GM19463 (cell line): Measurements from ENCODE around the gene ATP10D.

Experiments used
- ATAC-seq: cut with Tn5 transposase; IDR thresholded peaks from one replicate; pipeline ENCODE4 v1.9.1; 2021; ENCODE audit warnings: mild to moderate bottlenecking, moderate library complexity; ENCODE audit not compliant: unreplicated experiment

The ATP10D gene

GRCh38 chr4:47485047-47485692, at the start of gene ATP10D:
Gene ATP10D (plus strand): TSS chr4:47485275. CDS start chr4:47512541, 27,266 bp downstream.
- ATAC-seq, result peak; percentile 97

DNA sequence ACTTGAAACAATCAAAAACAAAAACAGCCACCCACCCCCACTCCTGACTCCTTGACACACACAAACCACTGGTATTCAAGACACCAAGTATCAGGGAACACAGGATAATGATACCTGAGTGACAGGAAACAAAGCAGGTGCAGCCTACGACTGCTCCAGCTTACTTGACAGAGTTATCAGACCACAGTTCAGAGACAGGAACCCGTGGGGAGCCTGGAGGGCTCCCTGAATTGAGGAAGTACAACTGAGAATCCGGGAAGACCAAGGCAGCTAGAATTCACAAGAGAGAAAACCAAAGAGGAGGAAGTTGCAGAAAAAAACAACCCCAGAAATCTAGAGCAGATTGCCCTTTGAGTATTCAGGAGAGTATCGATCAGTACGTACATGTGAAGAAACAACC, 42.1 kb upstream of the ATP10D start:
- ATAC-seq, result peak; percentile 86

- ATAC-seq, result no peak
Measured at GRCh38 chr4:47444031-47444430, 41.0 kb upstream of the ATP10D start.

GRCh38 chr4:47451657-47452056, 33.4 kb upstream of the ATP10D start:
- no peak for ATAC-seq

DNA sequence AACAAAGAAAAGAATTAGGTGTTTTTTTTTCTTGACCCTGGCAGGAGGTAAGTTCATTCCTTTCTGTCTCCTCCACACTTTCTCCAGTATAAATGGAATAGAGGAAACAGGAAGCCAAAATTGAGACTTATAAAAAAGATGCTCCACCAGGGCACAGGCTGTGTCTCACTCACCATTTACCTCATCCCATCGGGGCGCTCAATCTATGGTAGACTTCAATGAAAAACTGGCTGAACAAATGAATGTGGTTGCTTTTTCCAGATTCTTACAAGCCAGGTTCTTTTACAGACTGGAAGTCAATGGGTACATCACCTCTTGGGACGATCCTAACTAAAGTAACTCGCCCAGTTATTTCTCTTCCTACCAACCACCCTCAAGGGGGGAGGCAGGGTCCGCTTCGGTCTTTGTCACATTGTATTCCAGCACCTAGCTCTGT, 22.3 kb upstream of the ATP10D start:
- peak; percentile 14 for ATAC-seq

- peak; percentile 87 for ATAC-seq
Measured at GRCh38 chr4:47463235-47463956, 21.7 kb upstream of the ATP10D start, which contains the start of gene COMMD8. Gene COMMD8 (minus strand): TSS chr4:47463702. CDS start chr4:47463651, 51 bp downstream.

DNA sequence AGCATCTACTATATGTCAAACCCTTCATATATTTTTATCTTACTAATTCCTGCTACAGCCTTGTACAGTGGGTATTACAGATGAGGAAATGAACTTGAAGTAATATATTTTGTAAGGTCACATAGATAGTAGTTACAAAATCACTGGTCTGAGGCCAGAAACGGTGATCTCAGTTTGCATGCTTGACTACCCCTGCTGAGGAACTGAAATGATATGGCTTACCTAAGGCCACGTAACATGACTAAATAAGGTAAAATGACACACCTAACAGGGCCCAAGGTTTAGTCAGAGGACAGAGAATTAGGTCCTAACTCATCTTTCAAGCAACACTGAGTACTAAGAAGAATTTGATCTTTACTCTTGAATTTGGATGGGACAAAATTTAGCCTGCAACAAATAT, 20.1 kb upstream of the ATP10D start:
- ATAC-seq, result peak; percentile 11

- no peak for ATAC-seq
Measured at GRCh38 chr4:47466056-47466785, 18.9 kb upstream of the ATP10D start.

DNA sequence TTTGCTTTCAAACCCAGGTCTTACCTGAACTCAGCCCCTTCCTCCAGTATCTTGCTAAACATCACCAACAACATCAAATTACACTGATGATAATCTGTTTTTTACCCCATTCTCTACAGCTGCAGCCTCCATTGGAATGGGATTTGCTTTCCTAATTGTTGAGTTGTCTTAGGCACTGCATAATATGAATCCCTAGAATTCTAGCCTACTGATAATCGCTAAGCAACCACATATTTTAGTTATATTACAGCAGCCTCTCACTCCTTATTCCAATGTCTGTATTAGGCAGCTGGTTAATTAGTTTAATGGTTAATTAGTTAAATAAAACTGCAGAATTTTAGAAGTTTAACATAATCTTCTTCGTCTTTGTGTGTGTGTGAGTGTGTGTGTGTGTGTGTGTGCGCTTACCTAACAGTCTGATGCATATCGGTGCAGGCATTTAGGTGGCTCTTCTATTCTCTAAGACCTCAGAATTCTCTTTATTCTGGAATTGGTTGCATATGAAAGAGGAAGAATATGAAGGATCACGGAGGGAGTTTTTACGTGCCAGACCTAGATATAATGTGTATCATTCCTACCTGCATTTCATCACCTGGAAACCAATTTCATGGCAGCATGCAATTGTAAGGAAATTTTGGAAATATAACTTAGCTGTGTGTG, 16.2 kb upstream of the ATP10D start:
- no peak for ATAC-seq

DNA sequence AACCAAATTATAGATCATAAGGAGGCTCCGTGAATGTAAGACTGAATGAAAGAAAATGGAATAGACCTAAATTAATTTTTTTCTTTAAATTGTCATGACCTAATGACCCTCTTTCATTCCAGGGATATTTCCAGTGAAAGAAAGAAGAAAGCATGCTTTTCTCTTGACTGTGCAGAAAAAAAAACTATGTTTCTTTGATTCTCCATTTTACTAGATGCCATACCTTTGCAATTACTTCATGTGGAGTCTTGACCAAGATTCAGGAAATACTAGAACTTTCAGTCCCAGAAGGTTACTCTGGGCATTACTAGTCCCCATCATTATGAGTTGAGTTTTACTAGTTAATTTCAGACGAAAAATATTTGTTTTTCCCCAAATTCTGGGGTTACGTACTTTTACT, 15.1 kb upstream of the ATP10D start:
- ATAC-seq, result no peak

- no peak for ATAC-seq
Measured at GRCh38 chr4:47471064-47471463, 14.0 kb upstream of the ATP10D start.

DNA sequence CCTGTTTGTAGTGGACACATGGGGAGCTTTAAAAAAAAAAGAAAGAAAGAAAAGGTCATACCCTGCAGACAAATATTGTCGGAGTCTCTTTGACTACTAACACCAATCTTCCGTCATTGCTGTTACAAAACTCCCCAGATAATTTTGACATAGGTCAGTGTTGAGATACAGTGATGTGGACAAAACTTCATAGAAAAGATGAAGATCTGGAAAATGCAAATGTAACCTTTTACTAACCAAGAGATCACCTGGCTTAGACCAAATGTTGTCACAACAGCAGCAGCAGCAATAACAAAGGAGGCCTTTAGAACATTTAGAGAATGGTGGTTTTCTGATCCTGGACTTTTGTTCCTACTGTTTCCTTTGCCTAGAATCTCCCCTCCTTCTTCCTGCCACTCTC, 13.5 kb upstream of the ATP10D start:
- no peak for ATAC-seq

DNA sequence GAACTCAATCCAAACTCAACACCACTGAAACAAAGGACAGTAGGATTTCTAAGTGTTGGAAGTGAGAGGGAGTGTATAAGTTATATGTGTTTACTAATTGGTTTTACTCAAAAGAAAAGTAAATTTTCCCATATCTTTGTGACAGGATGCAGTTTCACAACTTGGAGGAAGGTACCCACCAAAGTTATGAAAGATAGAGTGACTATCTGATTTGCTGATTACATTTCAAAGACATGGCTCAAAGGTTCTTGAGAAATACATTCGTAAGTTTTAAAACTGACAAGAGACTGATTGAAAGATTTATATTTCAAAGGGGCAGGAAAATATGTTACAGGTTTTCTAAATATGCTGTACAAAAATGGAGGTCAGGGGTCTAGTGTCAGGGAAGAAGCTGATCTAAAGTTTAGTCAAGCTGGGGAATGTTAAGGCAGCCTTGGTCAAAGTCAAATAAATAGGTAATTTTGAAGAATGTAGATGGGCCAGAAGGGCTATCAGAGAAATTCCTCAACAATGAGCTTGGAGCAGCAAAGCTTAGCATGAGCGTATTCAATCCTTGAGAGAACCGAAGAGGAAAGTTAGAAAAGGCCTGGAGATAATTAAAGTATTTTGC, 11.8 kb upstream of the ATP10D start:
- no peak for ATAC-seq

DNA sequence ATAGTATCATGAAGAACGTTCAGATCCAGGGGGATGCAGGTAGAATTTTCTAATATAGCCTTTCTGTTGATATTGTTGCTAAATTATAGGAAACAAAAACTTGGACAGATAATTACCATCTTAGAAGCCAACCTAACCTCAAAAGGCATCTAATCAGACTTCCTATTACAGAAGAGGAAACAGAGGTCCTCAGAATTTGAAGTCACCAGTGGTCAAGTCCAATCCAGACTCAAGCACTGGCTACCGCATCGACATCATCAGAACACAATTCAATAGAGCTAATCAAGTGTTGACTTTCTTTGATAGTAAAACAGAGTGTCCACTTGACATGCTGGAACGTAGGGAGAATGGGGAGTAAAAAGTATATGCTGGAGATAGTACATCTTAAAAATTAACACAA, 10.3 kb upstream of the ATP10D start:
- ATAC-seq, result no peak

- ATAC-seq, result no peak
Measured at GRCh38 chr4:47475411-47475810, 9.7 kb upstream of the ATP10D start.

DNA sequence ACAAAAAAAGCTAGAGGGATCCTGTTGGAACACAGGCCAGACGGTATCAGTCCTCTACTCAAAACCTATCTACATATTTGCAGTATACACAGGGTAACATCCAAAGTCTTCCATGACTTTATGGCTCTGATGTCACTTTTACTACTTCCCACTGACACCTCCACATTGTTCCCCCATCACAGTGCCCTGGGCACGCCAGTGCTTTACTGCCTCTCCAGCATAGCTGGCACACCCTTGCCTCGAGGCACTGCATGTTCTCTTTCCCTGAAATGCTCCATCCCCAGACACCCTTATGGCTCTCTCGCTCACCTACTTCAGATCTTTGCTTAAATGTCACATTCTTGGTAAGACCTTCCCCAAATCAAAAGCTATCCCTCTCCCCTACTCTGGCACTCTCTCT, 6.3 kb upstream of the ATP10D start:
- no peak for ATAC-seq

DNA sequence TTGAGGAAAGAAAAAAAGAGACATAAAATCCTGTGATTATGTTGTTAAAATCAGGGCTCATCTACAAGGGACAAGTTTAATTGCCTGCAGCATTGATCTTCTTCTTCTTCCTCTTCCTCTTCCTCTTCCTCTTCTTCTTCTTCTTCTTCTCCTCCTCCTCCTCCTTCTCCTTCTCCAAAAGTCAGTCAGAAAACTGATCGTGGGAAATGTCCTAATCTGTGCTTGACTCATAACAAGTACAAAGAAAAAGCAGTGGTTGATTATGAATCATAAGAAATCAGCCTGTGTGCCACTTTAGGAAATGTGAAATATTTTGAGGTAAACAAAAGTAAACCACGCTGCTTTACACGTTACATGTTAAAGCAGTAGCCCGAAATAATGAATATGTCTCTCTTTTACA, 2.7 kb upstream of the ATP10D start:
- no peak for ATAC-seq

DNA sequence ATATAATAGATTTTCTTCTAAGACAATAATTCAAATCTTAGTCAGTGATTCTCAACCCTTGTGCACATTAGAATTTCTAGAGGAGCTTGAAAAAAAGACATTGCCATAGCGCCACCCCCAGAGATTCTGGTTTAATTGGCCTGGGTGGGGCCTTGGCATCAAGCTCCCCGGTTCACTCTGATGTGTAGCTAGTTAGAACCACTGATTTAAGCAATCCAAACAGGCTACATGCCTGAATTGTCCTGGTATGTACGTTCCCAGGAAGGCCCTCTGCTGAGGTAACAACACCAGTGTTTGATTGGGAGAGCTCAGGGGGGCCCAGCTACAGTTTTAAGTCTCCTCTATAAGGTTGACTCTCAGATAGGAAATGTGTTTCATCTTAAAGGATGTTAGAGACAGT, 1.3 kb upstream of the ATP10D start:
- no peak for ATAC-seq

DNA sequence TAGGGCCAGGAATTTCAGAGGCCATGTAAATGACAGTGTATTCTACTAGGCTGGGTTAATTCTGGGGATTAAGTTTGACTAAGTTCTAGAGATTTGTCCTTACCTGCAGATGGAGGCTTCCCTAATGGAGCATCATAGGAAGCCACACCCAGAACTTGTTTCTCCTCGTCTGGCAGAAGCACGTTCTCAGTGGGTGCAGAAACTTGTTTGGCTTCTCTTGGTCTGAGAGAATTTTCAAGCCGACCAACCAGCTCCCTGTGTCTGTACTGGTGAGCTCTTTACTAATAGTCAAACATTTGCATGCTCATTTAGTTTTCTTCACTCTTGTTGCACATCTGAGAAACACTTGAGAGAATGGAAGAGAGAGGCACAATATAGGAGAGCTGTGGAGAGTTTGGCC, 907 bp upstream of the ATP10D start:
- no peak for ATAC-seq

GRCh38 chr4:47485768-47486167, 693 bp downstream of the ATP10D start:
- ATAC-seq, result peak; percentile 1

DNA sequence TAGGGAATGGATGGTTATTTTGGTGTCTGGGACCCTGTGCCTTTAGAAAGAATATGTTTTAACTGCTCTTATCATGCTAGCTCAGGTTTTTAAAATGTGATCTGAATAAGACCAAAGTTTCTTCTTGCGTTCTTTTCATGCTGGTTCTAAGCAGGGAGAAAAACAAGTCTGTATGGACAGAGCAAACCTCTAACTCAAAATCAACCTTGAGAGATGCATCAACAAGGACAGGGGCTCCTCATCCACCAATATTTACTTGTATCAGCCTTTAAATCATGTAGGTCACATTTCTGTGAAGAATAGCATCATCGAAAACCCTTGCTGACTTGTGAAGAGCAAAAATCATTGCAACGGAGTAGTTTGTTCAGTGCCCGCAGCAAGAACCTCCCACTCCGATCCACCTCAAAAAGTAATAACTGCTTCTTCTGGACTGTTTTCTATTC, 1.2 kb downstream of the ATP10D start:
- ATAC-seq, result no peak
